Neural progenitor cell (in vitro differentiated cells): ENCODE results near the gene BFSP2. TPM values are rescaled to one million over a fixed set of nuclear protein-coding genes. Genes with fewer than 3 reads are reported as not detected.

ENCODE experiments used
- DNase-seq: peaks from one replicate; pipeline ENCODE4 v3.0.0-alpha.2; 2016; ENCODE audit warnings: low spot score
- H2AFZ ChIP-seq: fragments of 200-600 bp; sonication (generic); replicated peaks from 2 replicates; pipeline ENCODE4 v1.6.1; 2016; ENCODE audit warnings: antibody characterized with exemption
- H3F3A ChIP-seq: fragments of 200-600 bp; sonication (generic); 2 replicates; pipeline ENCODE4 v1.6.1; 2016; ENCODE audit warnings: antibody characterized with exemption, low read depth
- H3K27ac ChIP-seq: fragments of 200-600 bp; sonication (generic); 2 replicates; pipeline ENCODE4 v1.5.1; 2016; ENCODE audit warnings: mild to moderate bottlenecking
- H3K27me3 ChIP-seq: fragments of 200-600 bp; sonication (generic); 2 replicates; pipeline ENCODE4 v1.6.1; 2016; ENCODE audit warnings: mild to moderate bottlenecking, moderate library complexity
- H3K36me3 ChIP-seq: fragments of 200-600 bp; sonication (generic); 2 replicates; pipeline ENCODE4 v1.5.1; 2016
- H3K4me1 ChIP-seq: fragments of 200-600 bp; sonication (generic); 2 replicates; pipeline ENCODE4 v1.6.1; 2016; ENCODE audit warnings: mixed run types
- H3K4me2 ChIP-seq: fragments of 200-600 bp; sonication (generic); 2 replicates; pipeline ENCODE4 v1.6.1; 2016
- H3K4me3 ChIP-seq: fragments of 200-600 bp; sonication (generic); 2 replicates; pipeline ENCODE4 v1.5.1; 2016
- H3K79me2 ChIP-seq: fragments of 200-600 bp; sonication (generic); 2 replicates; pipeline ENCODE4 v1.6.1; 2016; ENCODE audit warnings: low read depth
- H3K9ac ChIP-seq: fragments of 200-600 bp; sonication (generic); 2 replicates; pipeline ENCODE4 v1.6.1; 2016
- H3K9me3 ChIP-seq: fragments of 200-600 bp; sonication (generic); 2 replicates; pipeline ENCODE4 v1.5.1; 2016; ENCODE audit warnings: low read depth
- H4K20me1 ChIP-seq: fragments of 200-600 bp; sonication (generic); 2 replicates; pipeline ENCODE4 v1.6.1; 2016; ENCODE audit warnings: low read depth
- H3K27ac Mint-ChIP-seq: 3 replicates; pipeline ENCODE4 v1.8.0; 2021; ENCODE audit warnings: mixed read lengths
- H3K27me3 Mint-ChIP-seq: 2 replicates; pipeline ENCODE4 v1.8.0; 2022; ENCODE audit warnings: low read depth, mild to moderate bottlenecking, inconsistent platforms, moderate library complexity, mixed read lengths; ENCODE audit not compliant: insufficient read depth
- H3K36me3 Mint-ChIP-seq: 3 replicates; pipeline ENCODE4 v1.8.0; 2021; ENCODE audit warnings: mixed read lengths
- H3K4me1 Mint-ChIP-seq: 3 replicates; pipeline ENCODE4 v1.8.0; 2021; ENCODE audit warnings: mixed read lengths
- H3K4me3 Mint-ChIP-seq: 3 replicates; pipeline ENCODE4 v1.8.0; 2021; ENCODE audit warnings: mild to moderate bottlenecking, moderate library complexity, mixed read lengths
- H3K9me3 Mint-ChIP-seq: 3 replicates; pipeline ENCODE4 v1.8.0; 2020; ENCODE audit warnings: mixed read lengths
- CTCF ChIP-seq: fragments of 200-600 bp; sonication (generic); IDR thresholded peaks from 2 replicates; pipeline ENCODE4 v1.5.1; 2017; ENCODE audit warnings: antibody characterized with exemption, mild to moderate bottlenecking
- EZH2 ChIP-seq: fragments of 200-600 bp; sonication (generic); IDR thresholded peaks from 2 replicates; pipeline ENCODE4 v1.6.1; 2017; ENCODE audit warnings: antibody characterized with exemption, mild to moderate bottlenecking, moderate library complexity
- EZH2phosphoT487 ChIP-seq: fragments of 200-600 bp; sonication (generic); IDR thresholded peaks from 2 replicates; pipeline ENCODE4 v1.6.1; 2017; ENCODE audit warnings: antibody characterized with exemption
- total RNA-seq: library from RNA; depleted of rRNA; stranded (reverse); fragments of >200 nt; gene quantifications from 2 replicates; pipeline ENCODE4 v1.2.3, GENCODE V29; 2015; ENCODE audit warnings: low replicate concordance

BFSP2 gene
- total RNA-seq, 1 donor from 2014 or later = not detected

- H3K36me3 Mint-ChIP-seq = peaks cover 1% of the 10 kb centered on the region
- H3K9me3 ChIP-seq = no peaks in the 10 kb centered on the region
- no peak overlapping the region for H3K4me3 Mint-ChIP-seq
- no peak overlapping the region for H3K27ac Mint-ChIP-seq
- no peak overlapping the region for H3K4me2 ChIP-seq
- peaks cover 2% of the 10 kb centered on the region for H3K27me3 Mint-ChIP-seq
- no peak for TF ChIP-seq EZH2phosphoT487
- TF ChIP-seq CTCF = no peak
- TF ChIP-seq EZH2 = no peak
- no peak for DNase-seq
- H3K9me3 Mint-ChIP-seq = peaks cover 9% of the 10 kb centered on the region
- H3K36me3 ChIP-seq = no peaks in the 10 kb centered on the region
- no peaks in the 10 kb centered on the region for H3K4me1 ChIP-seq
- no peaks in the 10 kb centered on the region for H3F3A ChIP-seq
- H4K20me1 ChIP-seq = no peaks in the 10 kb centered on the region
- no peak overlapping the region for H3K27ac ChIP-seq
- no peaks in the 10 kb centered on the region for H3K79me2 ChIP-seq
- H3K9ac ChIP-seq = no peak overlapping the region
- H3K27me3 ChIP-seq = no peaks in the 10 kb centered on the region
- no peak overlapping the region for H3K4me3 ChIP-seq
- no peak overlapping the region for H2AFZ ChIP-seq
- H3K4me1 Mint-ChIP-seq = peaks cover 9% of the 10 kb centered on the region
Measured at GRCh38 chr3:133439563-133439962, 39.7 kb downstream of the BFSP2 start.

GRCh38 chr3:133440652-133441051 is 40.8 kb downstream of the BFSP2 start:
- H3K4me2 ChIP-seq = no peak overlapping the region
- H3K36me3 ChIP-seq = no peaks in the 10 kb centered on the region
- no peaks in the 10 kb centered on the region for H3F3A ChIP-seq
- H3K4me1 ChIP-seq = no peaks in the 10 kb centered on the region
- no peak for DNase-seq
- H4K20me1 ChIP-seq = no peaks in the 10 kb centered on the region
- TF ChIP-seq EZH2phosphoT487 (no peak), CTCF (no peak), EZH2 (no peak)
- no peak overlapping the region for H3K27ac ChIP-seq
- Mint-ChIP-seq H3K27ac (no peak overlapping the region), H3K36me3 (peaks cover 1% of the 10 kb centered on the region), H3K4me1 (peaks cover 10% of the 10 kb centered on the region), H3K9me3 (peaks cover 9% of the 10 kb centered on the region), H3K27me3 (peaks cover 2% of the 10 kb centered on the region), H3K4me3 (no peak overlapping the region)
- H2AFZ ChIP-seq = no peak overlapping the region
- no peaks in the 10 kb centered on the region for H3K9me3 ChIP-seq
- no peaks in the 10 kb centered on the region for H3K27me3 ChIP-seq
- H3K79me2 ChIP-seq = no peaks in the 10 kb centered on the region
- H3K9ac ChIP-seq = no peak overlapping the region
- no peak overlapping the region for H3K4me3 ChIP-seq

GRCh38 chr3:133441867-133442270 is 42.0 kb downstream of the BFSP2 start:
- no peaks in the 10 kb centered on the region for H3K9me3 ChIP-seq
- no peaks in the 10 kb centered on the region for H3F3A ChIP-seq
- no peak for DNase-seq
- H3K9ac ChIP-seq = no peak overlapping the region
- no peaks in the 10 kb centered on the region for H3K27me3 ChIP-seq
- Mint-ChIP-seq H3K27me3 (peaks cover 2% of the 10 kb centered on the region), H3K4me3 (peak overlapping the region; percentile 11), H3K4me1 (peaks cover 10% of the 10 kb centered on the region), H3K36me3 (peaks cover 1% of the 10 kb centered on the region), H3K9me3 (peaks cover 9% of the 10 kb centered on the region), H3K27ac (peak overlapping the region; percentile 48)
- no peaks in the 10 kb centered on the region for H3K79me2 ChIP-seq
- H4K20me1 ChIP-seq = no peaks in the 10 kb centered on the region
- H3K27ac ChIP-seq = no peak overlapping the region
- TF ChIP-seq CTCF = no peak
- TF ChIP-seq EZH2phosphoT487 = no peak
- no peak for TF ChIP-seq EZH2
- H3K4me3 ChIP-seq = no peak overlapping the region
- H3K36me3 ChIP-seq = no peaks in the 10 kb centered on the region
- H2AFZ ChIP-seq = no peak overlapping the region
- no peak overlapping the region for H3K4me2 ChIP-seq
- no peaks in the 10 kb centered on the region for H3K4me1 ChIP-seq
